DOHH2 (cell line): Measurements from ENCODE around the gene GPX5.

ENCODE experiments used
- H3F3A ChIP-seq: fragments of 200-600 bp; sonication (generic), shearing (Covaris generic); 2 replicates; pipeline ENCODE4 v1.6.0; 2016; ENCODE audit warnings: antibody characterized with exemption, mild to moderate bottlenecking; ENCODE audit not compliant: control insufficient read depth, insufficient read depth
- H3K27ac ChIP-seq: fragments of 200-600 bp; sonication (generic); 2 replicates; pipeline ENCODE4 v1.5.1; 2014; ENCODE audit warnings: low read depth, mild to moderate bottlenecking, low read length, moderate library complexity
- H3K27me3 ChIP-seq: fragments of 200-600 bp; sonication (generic); 2 replicates; pipeline ENCODE4 v1.6.1; 2014; ENCODE audit warnings: mild to moderate bottlenecking, low read length, mixed read lengths; ENCODE audit not compliant: control insufficient read depth
- H3K36me3 ChIP-seq: fragments of 200-600 bp; sonication (generic); 2 replicates; pipeline ENCODE4 v1.6.1; 2014; ENCODE audit warnings: mild to moderate bottlenecking, low read length, moderate library complexity, mixed read lengths; ENCODE audit not compliant: control insufficient read depth
- H3K4me1 ChIP-seq: fragments of 200-600 bp; sonication (generic); 2 replicates; pipeline ENCODE4 v1.6.1; 2014; ENCODE audit warnings: mild to moderate bottlenecking, low read length, mixed read lengths; ENCODE audit not compliant: control insufficient read depth
- H3K4me2 ChIP-seq: fragments of 200-600 bp; sonication (generic); 2 replicates; pipeline ENCODE4 v1.6.0; 2014; ENCODE audit warnings: mild to moderate bottlenecking, low read length, moderate library complexity
- H3K4me3 ChIP-seq: fragments of 200-600 bp; sonication (generic); 2 replicates; pipeline ENCODE4 v1.5.1; 2014; ENCODE audit warnings: mild to moderate bottlenecking, low read length, mixed read lengths
- H3K79me2 ChIP-seq: fragments of 200-600 bp; sonication (generic); 2 replicates; pipeline ENCODE4 v1.6.1; 2014; ENCODE audit warnings: mild to moderate bottlenecking, low read length, mixed read lengths; ENCODE audit not compliant: control insufficient read depth
- H3K9me2 ChIP-seq: fragments of 200-600 bp; sonication (generic); replicated peaks from 2 replicates; pipeline ENCODE4 v1.6.1; 2014; ENCODE audit warnings: mild to moderate bottlenecking, low read length, mixed read lengths; ENCODE audit not compliant: control insufficient read depth
- H3K9me3 ChIP-seq: fragments of 200-600 bp; sonication (generic); 2 replicates; pipeline ENCODE4 v1.6.1; 2014; ENCODE audit warnings: antibody characterized with exemption, low read length, mixed read lengths; ENCODE audit not compliant: control insufficient read depth, insufficient read depth
- H4K20me1 ChIP-seq: fragments of 200-600 bp; sonication (generic); 2 replicates; pipeline ENCODE4 v1.6.0; 2014; ENCODE audit warnings: low read depth, mild to moderate bottlenecking, antibody characterized with exemption, low read length, moderate library complexity; ENCODE audit not compliant: control insufficient read depth, insufficient read depth
- EZH2phosphoT487 ChIP-seq: fragments of 200-600 bp; sonication (generic); IDR thresholded peaks from 2 replicates; pipeline ENCODE4 v1.6.1; 2017; ENCODE audit warnings: borderline replicate concordance, mild to moderate bottlenecking, antibody characterized with exemption, low read length, moderate library complexity, mixed read lengths
- TF ChIP-seq, protein P1 (sequence below): fragments of 200-600 bp; sonication (generic); IDR thresholded peaks from one replicate; pipeline ENCODE4 v1.5.1; 2014; ENCODE audit warnings: antibody characterized with exemption, mild to moderate bottlenecking, low read depth, low read length; ENCODE audit not compliant: poor library complexity, severe bottlenecking

The GPX5 gene

DNA sequence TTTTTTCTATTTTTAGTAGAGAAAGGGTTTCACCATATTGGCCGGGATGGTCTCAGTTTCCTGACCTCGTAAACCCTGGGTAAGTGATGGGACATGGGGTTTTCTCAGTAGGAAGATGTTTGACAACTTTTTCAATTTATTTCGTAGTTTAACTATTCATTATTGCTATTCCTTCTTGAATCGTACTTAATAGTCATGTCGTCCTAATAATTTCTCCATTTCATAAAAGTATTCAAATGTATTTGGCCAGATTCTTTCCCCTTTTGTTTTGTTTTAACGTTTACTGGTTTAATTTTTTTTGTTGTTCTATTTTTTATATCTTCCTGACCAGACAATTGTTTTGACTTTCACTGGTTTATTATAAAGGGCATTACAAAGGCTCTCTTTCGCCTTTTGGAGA is 16.3 kb downstream of the GPX5 start:
- Histone ChIP-seq H3K79me2 (no peaks in the 10 kb centered on the region), H3K4me3 (peak overlapping the region; percentile 91), H3K27me3 (0 out of 2 replicates have a peak, but pooled peaks cover 2% of the 10 kb centered on the region), H3K27ac (no peak overlapping the region), H3K9me3 (no peaks in the 10 kb centered on the region), H3K9me2 (no peaks in the 10 kb centered on the region), H3K4me2 (peak overlapping the region; percentile 98), H3F3A (peaks cover 12% of the 10 kb centered on the region), H3K4me1 (peaks cover 26% of the 10 kb centered on the region), H3K36me3 (no peaks in the 10 kb centered on the region), H4K20me1 (no peaks in the 10 kb centered on the region)
- TF ChIP-seq, protein P1, sequence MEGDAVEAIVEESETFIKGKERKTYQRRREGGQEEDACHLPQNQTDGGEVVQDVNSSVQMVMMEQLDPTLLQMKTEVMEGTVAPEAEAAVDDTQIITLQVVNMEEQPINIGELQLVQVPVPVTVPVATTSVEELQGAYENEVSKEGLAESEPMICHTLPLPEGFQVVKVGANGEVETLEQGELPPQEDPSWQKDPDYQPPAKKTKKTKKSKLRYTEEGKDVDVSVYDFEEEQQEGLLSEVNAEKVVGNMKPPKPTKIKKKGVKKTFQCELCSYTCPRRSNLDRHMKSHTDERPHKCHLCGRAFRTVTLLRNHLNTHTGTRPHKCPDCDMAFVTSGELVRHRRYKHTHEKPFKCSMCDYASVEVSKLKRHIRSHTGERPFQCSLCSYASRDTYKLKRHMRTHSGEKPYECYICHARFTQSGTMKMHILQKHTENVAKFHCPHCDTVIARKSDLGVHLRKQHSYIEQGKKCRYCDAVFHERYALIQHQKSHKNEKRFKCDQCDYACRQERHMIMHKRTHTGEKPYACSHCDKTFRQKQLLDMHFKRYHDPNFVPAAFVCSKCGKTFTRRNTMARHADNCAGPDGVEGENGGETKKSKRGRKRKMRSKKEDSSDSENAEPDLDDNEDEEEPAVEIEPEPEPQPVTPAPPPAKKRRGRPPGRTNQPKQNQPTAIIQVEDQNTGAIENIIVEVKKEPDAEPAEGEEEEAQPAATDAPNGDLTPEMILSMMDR = no peak
- no peak for TF ChIP-seq EZH2phosphoT487

DNA sequence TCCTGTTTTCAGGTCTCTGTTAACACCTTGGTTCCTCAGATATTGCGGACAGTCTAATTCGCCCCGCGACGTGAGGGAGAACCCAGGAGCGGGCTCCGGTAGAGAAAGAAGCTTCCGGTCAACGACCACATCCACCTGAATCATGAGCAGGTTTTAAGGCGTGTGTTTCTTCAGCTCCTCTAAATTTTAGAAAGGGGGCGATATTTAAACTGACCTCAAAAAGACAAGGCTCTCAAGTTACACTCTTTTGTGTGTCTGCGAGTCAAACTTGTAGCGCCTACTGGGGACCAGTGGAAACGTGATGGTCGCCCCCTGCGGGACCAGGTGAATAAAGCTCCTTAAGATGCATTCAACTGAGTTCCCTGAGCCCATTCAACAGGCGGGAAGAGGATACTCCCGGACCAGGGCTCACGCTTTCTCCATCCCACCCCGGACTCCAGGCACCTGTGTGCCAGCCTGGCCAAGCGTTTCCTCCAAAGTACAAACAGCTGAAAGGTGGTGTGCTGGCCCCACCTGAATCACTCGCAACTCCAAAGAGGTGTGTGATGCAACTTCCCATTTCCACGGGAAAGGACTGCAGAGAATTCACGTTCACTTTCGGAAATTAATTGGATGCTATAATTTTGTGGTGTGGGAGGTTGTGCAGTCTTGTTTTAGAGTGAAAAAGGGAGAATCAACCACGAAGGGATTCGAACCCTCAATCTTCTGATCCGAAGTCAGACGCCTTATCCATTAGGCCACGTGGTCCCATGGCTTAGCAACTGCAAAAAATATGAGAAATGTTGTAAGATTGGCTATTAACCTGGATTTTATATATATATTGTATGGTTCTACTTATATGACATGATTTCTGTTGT is 17.0 kb downstream of the GPX5 start:
- TF ChIP-seq, protein P1 = peak; percentile 91
- TF ChIP-seq EZH2phosphoT487 = no peak
- Histone ChIP-seq H3K4me3 (peak overlapping the region; percentile 91), H3K9me3 (no peaks in the 10 kb centered on the region), H3K27me3 (0 out of 2 replicates have a peak, but pooled peaks cover 2% of the 10 kb centered on the region), H3F3A (peaks cover 12% of the 10 kb centered on the region), H4K20me1 (no peaks in the 10 kb centered on the region), H3K27ac (peak overlapping the region; percentile 54), H3K36me3 (no peaks in the 10 kb centered on the region), H3K4me1 (peaks cover 21% of the 10 kb centered on the region), H3K4me2 (peak overlapping the region; percentile 98), H3K9me2 (no peaks in the 10 kb centered on the region), H3K79me2 (no peaks in the 10 kb centered on the region)

DNA sequence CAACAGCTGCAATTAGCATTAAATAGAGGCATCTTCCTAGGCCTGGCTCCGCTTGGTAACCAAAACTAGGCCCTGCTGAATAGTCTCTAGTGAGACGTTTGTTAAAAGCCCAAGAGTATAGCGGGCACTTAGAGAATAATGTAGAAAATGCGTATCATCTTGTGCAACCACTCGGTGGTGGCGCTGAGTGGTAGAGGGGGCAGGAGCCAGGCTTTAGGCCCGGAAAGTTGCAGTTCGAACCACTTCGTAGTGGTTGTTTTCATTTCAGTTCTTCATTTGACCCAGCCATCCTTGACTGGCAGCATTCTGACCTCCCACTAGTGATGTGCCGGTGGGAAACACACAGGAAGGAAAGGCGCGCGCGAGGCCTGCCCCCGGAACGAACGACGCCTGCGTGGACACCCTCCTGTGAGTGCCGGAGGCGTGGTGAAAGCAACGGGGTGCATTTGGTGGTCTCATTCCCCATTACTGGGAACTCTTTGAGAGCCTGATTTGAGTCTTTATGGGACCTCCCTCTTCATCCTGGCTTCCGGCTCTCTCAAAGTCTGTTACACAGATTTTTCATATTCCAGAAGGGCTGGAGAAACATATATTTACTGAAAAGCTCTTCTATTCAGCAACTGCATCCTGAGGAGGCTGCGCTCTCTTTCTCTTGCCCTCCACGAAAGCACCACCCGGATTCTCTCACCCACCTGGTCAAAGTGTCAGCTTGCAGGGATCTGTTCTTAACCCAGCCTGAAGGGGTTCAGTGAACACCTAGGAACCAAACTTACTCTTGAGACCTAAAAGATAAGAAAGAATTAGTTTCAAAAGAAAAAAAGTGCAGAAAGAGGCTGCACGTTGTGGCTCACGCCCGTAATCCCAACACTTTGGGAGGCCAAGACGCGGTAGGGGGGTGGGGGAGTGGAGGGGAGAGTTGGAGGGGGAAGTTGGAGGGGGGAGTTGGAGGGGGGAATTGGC is 18.2 kb downstream of the GPX5 start:
- TF ChIP-seq EZH2phosphoT487 = no peak
- TF ChIP-seq, protein P1 = peak; percentile 15
- H3K4me3 ChIP-seq = peak overlapping the region; percentile 91
- no peaks in the 10 kb centered on the region for H3K36me3 ChIP-seq
- peak overlapping the region; percentile 98 for H3K4me2 ChIP-seq
- H3K27me3 ChIP-seq = 0 out of 2 replicates have a peak, but pooled peaks cover 2% of the 10 kb centered on the region
- H3K4me1 ChIP-seq = peaks cover 21% of the 10 kb centered on the region
- H4K20me1 ChIP-seq = no peaks in the 10 kb centered on the region
- H3F3A ChIP-seq = peaks cover 12% of the 10 kb centered on the region
- no peaks in the 10 kb centered on the region for H3K79me2 ChIP-seq
- H3K27ac ChIP-seq = peak overlapping the region; percentile 32
- H3K9me2 ChIP-seq = no peaks in the 10 kb centered on the region
- H3K9me3 ChIP-seq = no peaks in the 10 kb centered on the region
